HepG2 (cell line): Measurements from ENCODE around the gene NCDN. TPM values are rescaled to one million over a fixed set of nuclear protein-coding genes. Genes with fewer than 3 reads are reported as not detected.

Experiments used
- AHDC1 ChIP-seq: sonication (generic); formaldehyde crosslinking; IDR thresholded peaks from 2 replicates; pipeline ENCODE4 v1.5.1; 2020; ENCODE audit warnings: mild to moderate bottlenecking, missing genetic modification reagents, borderline replicate concordance
- ATF6 ChIP-seq: sonication (generic); formaldehyde crosslinking; conservative IDR thresholded peaks from 2 replicates; pipeline ENCODE4 v1.4.0; 2020; ENCODE audit warnings: missing genetic modification reagents
- DRAP1 ChIP-seq: IDR thresholded peaks from 2 replicates; pipeline ENCODE4 v1.6.1; 2016; ENCODE audit warnings: missing genetic modification reagents, missing compliant biosample characterization
- ESRRA ChIP-seq: sonication (generic); formaldehyde crosslinking; IDR thresholded peaks from 2 replicates; pipeline ENCODE4 v1.5.1; 2020; ENCODE audit warnings: mild to moderate bottlenecking, low read depth, missing genetic modification reagents
- KLF11 ChIP-seq: IDR thresholded peaks from 2 replicates; pipeline ENCODE4 v1.6.1; 2016; ENCODE audit warnings: missing compliant biosample characterization
- NCOA2 ChIP-seq: sonication (generic); formaldehyde crosslinking; IDR thresholded peaks from 2 replicates; pipeline ENCODE4 v1.8.0; 2022; ENCODE audit warnings: inconsistent platforms
- PATZ1 ChIP-seq: sonication (generic); formaldehyde crosslinking; IDR thresholded peaks from 2 replicates; pipeline ENCODE4 v1.4.0; 2020; ENCODE audit warnings: missing genetic modification reagents
- RXRB ChIP-seq: IDR thresholded peaks from 2 replicates; pipeline ENCODE4 v1.6.1; 2016; ENCODE audit warnings: borderline replicate concordance, missing genetic modification reagents, missing compliant biosample characterization
- SALL2 ChIP-seq: sonication (generic); formaldehyde crosslinking; IDR thresholded peaks from 2 replicates; pipeline ENCODE4 v1.8.1; 2023; ENCODE audit warnings: mild to moderate bottlenecking, missing genetic modification reagents, inconsistent platforms
- SSRP1 ChIP-seq: IDR thresholded peaks from 2 replicates; pipeline ENCODE4 v1.6.1; 2016; ENCODE audit warnings: control low read depth
- TFDP2 ChIP-seq: sonication (generic); formaldehyde crosslinking; IDR thresholded peaks from 2 replicates; pipeline ENCODE4 v1.4.0; 2020; ENCODE audit warnings: missing genetic modification reagents
- TFE3 ChIP-seq: IDR thresholded peaks from 2 replicates; pipeline ENCODE4 v1.6.1; 2016
- ZNF34 ChIP-seq: sonication (generic); formaldehyde crosslinking; IDR thresholded peaks from 2 replicates; pipeline ENCODE4 v1.4.0; 2020; ENCODE audit warnings: mild to moderate bottlenecking, missing genetic modification reagents, borderline replicate concordance
- ZNF605 ChIP-seq: sonication (generic); formaldehyde crosslinking; IDR thresholded peaks from 2 replicates; pipeline ENCODE4 v1.8.0; 2022; ENCODE audit warnings: mild to moderate bottlenecking, missing genetic modification reagents
- ZNF772 ChIP-seq: sonication (generic); formaldehyde crosslinking; IDR thresholded peaks from 2 replicates; pipeline ENCODE4 v1.5.0; 2020; ENCODE audit warnings: mild to moderate bottlenecking, missing genetic modification reagents
- polyA plus RNA-seq, 8 experiments: library from polyadenylated mRNA; depleted of rRNA in 3 of 8; stranded (reverse) in 7 of 8; unstranded in 1 of 8; fragments of >200 nt; fragmentation: Illumina TruSeq in 4 of 8; extraction: Trizol in 4 of 8; gene quantifications; 2 replicates each; pipeline versions ENCODE4 v1.2.1 to v1.2.3, GENCODE V29; 2011 to 2016; ENCODE audit warnings: low read depth in 4 of 8, missing spikeins in 1 of 8, mixed read lengths in 1 of 8; ENCODE audit not compliant: insufficient read depth in 1 of 8
- total RNA-seq, 5 experiments: library from RNA; depleted of rRNA; stranded (reverse); fragments of >200 nt; fragmentation: Illumina TruSeq; extraction: Trizol; gene quantifications; 2 replicates each; pipeline ENCODE4 v1.2.3, GENCODE V29; 2016; ENCODE audit warnings: low read depth in 1 of 5

Gene NCDN
- total and polyA plus RNA-seq, 2 of the 13 experiments (the other 11 are each of a cell fraction or from before 2014, with no cell fraction given): 6.6 to 9.3 TPM

GRCh38 chr1:35555601-35556477 is 1.8 kb upstream of the NCDN start (continued):
- TF ChIP-seq AHDC1 (CRISPR knock-in tag) (peak; percentile 82; the same call in 1 of the 2 replicates), RXRB (peak; percentile 73; the same call in 1 of the 2 replicates), DRAP1 (CRISPR knock-in tag) (0 out of 2 replicates have a peak, but pooled peaks have one; percentile 10), NCOA2 (peak; percentile 75), ZNF605 (CRISPR knock-in tag) (peak; percentile 29; the same call in 1 of the 2 replicates), KLF11 (CRISPR knock-in tag) (no peak), SALL2 (CRISPR knock-in tag) (no peak), ZNF772 (CRISPR knock-in tag) (0 out of 2 replicates have a peak, but pooled peaks have one; percentile 32), TFE3 (CRISPR knock-in tag) (no peak), TFDP2 (CRISPR knock-in tag) (no peak), ATF6 (no peak), PATZ1 (CRISPR knock-in tag) (peak; percentile 80), ESRRA (CRISPR knock-in tag) (no peak), ZNF34 (CRISPR knock-in tag) (no peak), SSRP1 (CRISPR knock-in tag) (no peak)
